SK-N-DZ (cell line): ENCODE measurements around the gene TBCK.

Source experiments
- DNase-seq: peaks from one replicate; pipeline ENCODE4 v3.0.0-alpha.2; 2015; ENCODE audit warnings: low spot score

The TBCK gene

GRCh38 chr4:105992641-105993305, 323.2 kb downstream of the TBCK start:
- no peak for DNase-seq

- peak; percentile 8 for DNase-seq
Measured at GRCh38 chr4:105991726-105992125, 324.3 kb downstream of the TBCK start.
